ENCODE measurements around the gene GMDS. TPM values are rescaled to one million over a fixed set of nuclear protein-coding genes. Genes with fewer than 3 reads are reported as not detected.
A peak's percentile ranks its signal among the peaks of the same experiment; 100 is the strongest.

The GMDS gene
- polyA plus RNA-seq, 1 experiment = 7.1 TPM

DNA sequence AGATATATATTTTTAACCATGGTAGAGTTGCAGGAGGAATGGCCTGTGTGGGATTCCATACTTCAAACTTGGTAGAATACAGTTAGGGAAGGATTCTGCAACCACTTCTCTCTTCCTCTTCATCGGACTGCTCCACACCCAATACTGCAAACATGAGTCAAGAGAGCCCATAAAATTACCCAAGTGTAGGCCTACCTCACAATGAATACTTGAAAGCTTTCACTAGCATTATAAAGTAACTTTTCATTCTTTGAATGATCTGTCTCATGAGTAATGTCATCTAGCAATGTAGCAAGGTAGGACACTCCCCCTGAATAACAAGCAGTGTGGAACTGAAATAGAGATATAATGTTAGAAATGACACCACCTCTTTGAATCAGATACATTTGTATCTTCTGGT, 556.3 kb downstream of the GMDS start:
- ChIA-PET CTCF (no interaction called here), POLR2A (no interaction called here)
- DNase-seq (ENCODE audit: low read depth) = peak; percentile 31
- Histone ChIP-seq H3K4me3 (ENCODE audit: low read depth, low read length) (no peak overlapping the region), H3K36me3 (ENCODE audit: control insufficient read depth, insufficient read depth, low read length) (no peaks in the 10 kb centered on the region), H3K27me3 (ENCODE audit: control insufficient read depth, insufficient read depth, low read length) (no peaks in the 10 kb centered on the region)
- no peak for TF ChIP-seq CTCF (IDR thresholded peaks at IDR 0.05; ENCODE audit: insufficient read depth, low read depth, low read length)

- Histone ChIP-seq H3K27me3 (ENCODE audit: control insufficient read depth, insufficient read depth, low read length) (no peaks in the 10 kb centered on the region), H3K36me3 (ENCODE audit: control insufficient read depth, insufficient read depth, low read length) (no peaks in the 10 kb centered on the region), H3K4me3 (ENCODE audit: low read depth, low read length) (no peak overlapping the region)
- ChIA-PET POLR2A (no interaction called here), CTCF (interaction anchor here (0.7 to 2.8 kb wide), 3 partner anchors 11 to 77 kb away, joined by 3 to 12 read pairs (median 10); no protein-coding TSS in a partner anchor)
- no peak for DNase-seq (ENCODE audit: low read depth)
- no peak for TF ChIP-seq CTCF (IDR thresholded peaks at IDR 0.05; ENCODE audit: insufficient read depth, low read depth, low read length)
Observed at GRCh38 chr6:1688396-1688795, 557.0 kb downstream of the GMDS start.

- H3K4me3 ChIP-seq (ENCODE audit: low read depth, low read length) = no peak overlapping the region
- CTCF ChIA-PET = interaction anchor here (0.9 to 2.8 kb wide), 13 partner anchors 9 to 947 kb away, joined by 3 to 12 read pairs (median 5); no protein-coding TSS in a partner anchor
- DNase-seq (ENCODE audit: low read depth) = no peak
- H3K27me3 ChIP-seq (ENCODE audit: control insufficient read depth, insufficient read depth, low read length) = no peaks in the 10 kb centered on the region
- H3K36me3 ChIP-seq (ENCODE audit: control insufficient read depth, insufficient read depth, low read length) = no peaks in the 10 kb centered on the region
- POLR2A ChIA-PET = no interaction called here
- TF ChIP-seq CTCF (IDR thresholded peaks at IDR 0.05; ENCODE audit: insufficient read depth, low read depth, low read length) = no peak
Observed at GRCh38 chr6:1687402-1687801, 558.0 kb downstream of the GMDS start.

GRCh38 chr6:1686117-1687098, 559.0 kb downstream of the GMDS start:
- DNase-seq (ENCODE audit: low read depth) = peak; percentile 99
- H3K27me3 ChIP-seq (ENCODE audit: control insufficient read depth, insufficient read depth, low read length) = no peaks in the 10 kb centered on the region
- ChIA-PET POLR2A (interaction anchor here (0.6 to 1.1 kb wide), 5 partner anchors 9 to 298 kb away, joined by 3 to 14 read pairs (median 3); no protein-coding TSS in a partner anchor), CTCF (interaction anchor here (0.7 to 2.8 kb wide), 18 partner anchors 8 to 948 kb away, joined by 3 to 12 read pairs (median 4); no protein-coding TSS in a partner anchor)
- no peak overlapping the region for H3K4me3 ChIP-seq (ENCODE audit: low read depth, low read length)
- peak; percentile 36; the same call in 1 of the 2 replicates for TF ChIP-seq CTCF (IDR thresholded peaks at IDR 0.05; ENCODE audit: insufficient read depth, low read depth, low read length)
- no peaks in the 10 kb centered on the region for H3K36me3 ChIP-seq (ENCODE audit: control insufficient read depth, insufficient read depth, low read length)

DNA sequence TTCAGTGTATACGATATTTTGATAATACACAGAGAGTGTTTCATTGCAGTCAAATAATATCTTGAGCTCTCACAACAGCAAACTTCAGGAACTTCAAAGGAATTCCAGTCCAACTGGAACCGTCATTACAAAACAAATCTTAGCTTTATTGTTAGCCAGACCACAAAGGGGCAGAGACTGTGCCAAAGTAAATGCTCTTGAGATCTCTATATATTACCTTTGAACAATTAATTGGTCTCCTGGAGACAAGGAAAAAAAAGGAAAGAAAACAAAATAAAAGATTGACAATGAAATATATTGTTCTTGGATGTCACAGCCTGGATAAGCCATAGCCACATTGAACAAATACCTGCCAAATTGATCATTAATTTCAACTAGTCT, 565.7 kb downstream of the GMDS start:
- DNase-seq (ENCODE audit: low read depth) = no peak
- CTCF ChIA-PET = interaction anchor here (0.8 kb wide), 1 partner anchor 22 kb away, joined by 3 read pairs; no protein-coding TSS in a partner anchor
- no peak for TF ChIP-seq CTCF (IDR thresholded peaks at IDR 0.05; ENCODE audit: insufficient read depth, low read depth, low read length)
- Histone ChIP-seq H3K4me3 (ENCODE audit: low read depth, low read length) (no peak overlapping the region), H3K27me3 (ENCODE audit: control insufficient read depth, insufficient read depth, low read length) (no peaks in the 10 kb centered on the region), H3K36me3 (ENCODE audit: control insufficient read depth, insufficient read depth, low read length) (no peaks in the 10 kb centered on the region)
- POLR2A ChIA-PET = no interaction called here

Data from BJ (cell line).